KOPT-K1 (cell line): Measurements from ENCODE around the gene PAX2.

Experiments used
- H3K27ac ChIP-seq: fragments of 200-600 bp; sonication (generic); 2 replicates; pipeline ENCODE4 v1.5.1; 2016; ENCODE audit warnings: antibody characterized with exemption, mild to moderate bottlenecking, low read depth, low read length; ENCODE audit not compliant: poor library complexity, severe bottlenecking
- H3K36me3 ChIP-seq: fragments of 200-600 bp; sonication (generic); 2 replicates; pipeline ENCODE4 v1.5.1; 2017; ENCODE audit warnings: antibody characterized with exemption, mild to moderate bottlenecking, low read length, moderate library complexity; ENCODE audit not compliant: insufficient read depth
- H3K9me3 ChIP-seq: fragments of 200-600 bp; sonication (generic); 2 replicates; pipeline ENCODE4 v1.5.1; 2017; ENCODE audit warnings: antibody characterized with exemption, low read length, mild to moderate bottlenecking; ENCODE audit not compliant: insufficient read depth, poor library complexity, severe bottlenecking

PAX2 gene

DNA sequence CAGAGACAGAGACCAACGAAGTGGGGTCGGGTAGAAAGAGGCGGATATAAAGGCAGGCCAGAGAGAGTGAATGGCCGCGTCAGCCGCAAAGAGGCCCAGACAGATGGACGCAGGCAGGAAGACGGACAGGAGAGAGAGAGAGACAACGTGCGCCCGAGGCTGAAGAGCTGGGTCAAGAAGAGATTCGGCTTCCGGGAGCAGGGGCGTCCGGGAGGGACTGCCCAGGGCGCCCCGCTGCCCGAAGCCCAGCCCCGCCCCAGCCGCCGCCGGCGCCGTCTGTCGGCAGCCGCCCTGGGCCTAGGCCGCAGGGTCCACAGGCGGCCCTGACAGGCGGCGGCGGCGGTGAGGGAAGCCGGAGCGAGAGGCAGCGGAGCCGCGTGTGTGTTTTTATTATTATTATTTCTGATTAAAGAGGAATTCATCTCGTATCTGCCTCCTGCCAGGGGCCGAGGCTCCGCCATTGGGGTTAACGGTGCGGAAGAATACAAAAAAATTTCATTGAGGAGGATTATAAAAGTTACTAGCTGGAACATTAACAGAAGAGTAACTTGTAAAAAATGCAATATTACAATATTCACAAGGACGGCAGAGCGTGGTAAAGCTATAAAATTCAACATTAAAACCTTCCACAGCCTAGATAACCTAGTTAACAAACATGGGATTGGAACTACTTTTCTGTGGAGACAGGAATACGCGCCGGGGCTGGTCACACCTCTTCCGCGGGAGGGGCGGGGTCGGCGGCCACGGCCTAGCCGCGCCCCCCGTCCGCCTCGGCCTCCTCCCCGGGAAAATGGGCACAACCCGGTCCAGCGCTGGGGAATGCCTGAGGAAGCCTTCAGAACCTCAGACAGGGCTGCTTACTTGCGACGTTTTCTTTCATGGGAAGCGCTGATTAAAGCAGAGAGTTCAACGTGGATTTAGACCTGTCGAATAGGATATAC, 29.7 kb upstream of the PAX2 start:
- Histone ChIP-seq H3K36me3 (no peaks in the 10 kb centered on the region), H3K27ac (no peak overlapping the region), H3K9me3 (no peaks in the 10 kb centered on the region)

DNA sequence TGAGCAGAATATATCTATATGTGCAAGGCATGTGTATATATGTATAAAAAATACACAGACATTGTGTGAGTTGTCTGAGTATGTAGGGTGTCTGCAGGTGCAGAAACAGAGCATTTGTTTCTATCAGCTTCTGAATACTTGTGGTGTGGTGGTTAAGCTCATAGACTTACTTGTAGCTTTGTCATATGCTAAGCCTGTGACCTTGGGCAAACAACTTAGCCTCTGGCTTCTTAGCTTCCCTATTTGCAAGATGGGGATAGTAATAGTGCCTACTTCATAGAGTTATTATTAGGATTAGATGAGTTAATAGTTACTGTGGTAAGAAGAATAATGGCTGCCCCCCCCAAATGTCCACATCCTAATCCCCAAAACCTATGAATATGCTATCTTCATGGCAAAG, 28.2 kb upstream of the PAX2 start:
- no peaks in the 10 kb centered on the region for H3K9me3 ChIP-seq
- no peaks in the 10 kb centered on the region for H3K36me3 ChIP-seq
- no peak overlapping the region for H3K27ac ChIP-seq

GRCh38 chr10:100718197-100718742, 27.1 kb upstream of the PAX2 start:
- Histone ChIP-seq H3K27ac (no peak overlapping the region), H3K9me3 (no peaks in the 10 kb centered on the region), H3K36me3 (no peaks in the 10 kb centered on the region)

DNA sequence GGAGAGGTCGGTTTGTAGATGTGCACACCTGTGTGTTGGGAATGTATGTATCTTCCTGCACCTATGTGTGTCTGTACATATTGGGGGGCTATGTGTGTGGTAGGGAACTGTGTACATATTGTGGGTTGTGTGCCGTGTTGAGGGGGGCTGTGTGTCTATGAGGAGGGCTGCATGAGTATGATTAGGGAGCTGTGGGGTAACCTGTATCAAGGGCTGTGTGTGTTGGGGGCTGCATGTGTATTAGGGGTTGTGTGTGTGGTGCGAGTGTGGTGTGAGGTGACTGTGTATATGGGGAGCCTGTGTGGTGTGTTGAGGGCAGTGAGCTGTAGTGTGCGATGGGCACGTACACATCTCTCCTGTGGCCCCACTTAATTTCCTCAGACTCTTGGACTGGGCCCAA, 22.2 kb upstream of the PAX2 start:
- no peaks in the 10 kb centered on the region for H3K9me3 ChIP-seq
- no peaks in the 10 kb centered on the region for H3K36me3 ChIP-seq
- no peak overlapping the region for H3K27ac ChIP-seq

DNA sequence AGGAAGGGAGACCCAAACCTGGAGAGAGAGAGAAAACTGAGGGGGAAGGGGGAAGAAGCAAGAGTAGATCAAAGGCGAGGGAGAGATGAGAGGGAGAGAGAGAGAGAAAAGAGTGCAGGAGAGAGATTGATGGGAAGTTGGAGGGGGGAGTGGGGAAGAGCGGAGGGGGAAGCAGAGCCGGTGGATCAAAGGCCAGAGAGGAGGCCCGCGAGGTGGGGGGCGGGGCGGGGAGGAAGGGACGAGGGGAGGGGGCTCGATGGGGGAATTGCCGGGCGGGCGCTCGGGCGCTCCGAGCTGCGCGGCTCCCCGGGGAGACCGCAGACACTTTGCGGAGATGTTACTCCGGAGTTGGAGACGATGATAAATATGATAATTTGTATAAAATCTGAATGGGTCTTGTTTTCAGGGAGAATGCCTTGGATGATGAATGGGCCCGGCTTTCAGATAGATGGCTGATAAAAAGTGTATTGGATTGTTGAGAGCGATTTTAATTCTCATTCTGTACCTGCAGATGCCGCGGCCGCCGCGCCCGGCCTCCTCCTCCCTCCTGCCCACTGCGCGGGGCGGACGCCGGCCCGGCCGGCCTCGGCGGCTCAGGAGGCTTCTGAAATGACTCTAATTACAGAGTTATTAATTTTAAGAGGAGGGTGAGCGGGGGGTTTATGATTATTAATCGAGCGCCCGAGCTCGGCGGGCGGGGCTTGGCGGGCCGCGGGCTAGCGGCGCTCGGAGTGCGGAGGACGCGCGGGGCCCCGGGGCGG, 21.4 kb upstream of the PAX2 start:
- Histone ChIP-seq H3K9me3 (no peaks in the 10 kb centered on the region), H3K27ac (no peak overlapping the region), H3K36me3 (no peaks in the 10 kb centered on the region)

DNA sequence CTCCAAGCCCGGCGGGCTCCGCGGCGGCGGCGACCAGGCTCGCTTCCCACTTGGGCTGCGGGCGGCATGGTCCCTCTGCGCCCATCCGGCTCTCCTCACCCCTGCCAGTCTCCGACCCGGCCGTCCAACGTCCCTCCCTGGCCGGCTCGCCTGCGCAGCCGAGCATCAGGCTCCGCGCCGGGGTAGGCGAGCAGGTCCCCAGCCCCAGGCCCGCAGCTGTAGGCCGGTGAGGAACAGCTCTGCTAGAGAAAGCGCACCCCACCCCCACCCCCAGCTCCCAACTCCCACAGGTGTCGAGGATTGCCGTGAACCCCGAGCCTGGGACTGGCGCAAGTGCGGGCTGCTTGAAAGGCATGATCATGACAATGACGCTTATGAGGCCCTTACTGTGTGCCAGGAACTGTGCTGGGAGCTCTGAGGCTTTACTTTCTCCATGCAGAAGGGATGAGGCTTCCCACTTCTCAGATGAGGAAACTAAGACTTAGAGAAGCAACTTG, 20.8 kb upstream of the PAX2 start:
- no peaks in the 10 kb centered on the region for H3K9me3 ChIP-seq
- H3K27ac ChIP-seq, result no peak overlapping the region
- H3K36me3 ChIP-seq, result no peaks in the 10 kb centered on the region

- Histone ChIP-seq H3K9me3 (no peaks in the 10 kb centered on the region), H3K36me3 (no peaks in the 10 kb centered on the region), H3K27ac (no peak overlapping the region)
Measured at GRCh38 chr10:100725071-100725471, 20.3 kb upstream of the PAX2 start.

DNA sequence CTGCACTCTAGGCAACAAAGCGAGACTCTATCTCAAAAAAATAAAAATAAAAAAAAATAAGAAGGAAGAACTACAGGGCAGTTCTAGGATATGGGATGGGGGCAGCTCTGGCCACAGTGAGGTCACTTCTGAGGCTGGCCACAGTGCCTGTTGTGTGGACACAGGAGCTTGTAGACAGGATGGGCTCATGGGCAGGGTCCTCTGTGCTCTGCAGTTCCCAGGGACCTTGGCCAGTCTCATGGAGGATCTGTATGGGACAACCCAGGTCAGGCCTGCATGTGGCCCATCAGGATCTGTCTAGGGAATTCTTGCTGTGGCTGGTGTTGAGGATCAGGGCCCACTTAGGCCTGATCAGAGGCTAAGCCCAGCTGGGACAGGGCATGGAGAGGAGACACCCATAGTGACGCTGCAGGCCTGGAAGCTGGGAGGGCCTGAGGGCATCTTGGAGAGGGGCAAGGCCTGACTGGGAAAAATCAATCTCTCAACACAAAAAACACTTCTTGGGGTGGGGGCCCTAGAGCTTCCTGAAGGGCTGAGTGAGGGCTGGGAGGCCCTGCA, 19.4 kb upstream of the PAX2 start:
- Histone ChIP-seq H3K9me3 (no peaks in the 10 kb centered on the region), H3K36me3 (no peaks in the 10 kb centered on the region), H3K27ac (no peak overlapping the region)

DNA sequence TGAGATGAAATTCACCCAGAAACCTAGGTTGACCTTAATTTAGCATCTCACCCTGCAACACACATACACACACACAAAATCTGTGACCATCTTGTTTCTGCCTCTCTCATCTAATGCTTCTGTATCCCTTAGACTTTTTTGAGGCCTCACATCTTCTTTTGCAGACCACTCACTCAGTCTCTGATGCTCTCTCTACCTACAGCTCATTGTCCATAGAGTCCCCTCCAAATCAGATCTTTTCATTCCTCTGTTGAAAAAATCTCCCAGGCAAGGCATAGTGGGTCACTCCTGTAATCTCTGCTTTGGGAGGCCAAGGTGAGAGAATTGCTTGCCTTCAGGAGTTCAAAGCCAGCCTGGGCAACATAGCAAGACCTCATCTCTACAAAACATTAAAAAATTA, 17.6 kb upstream of the PAX2 start:
- Histone ChIP-seq H3K36me3 (no peaks in the 10 kb centered on the region), H3K27ac (no peak overlapping the region), H3K9me3 (no peaks in the 10 kb centered on the region)

DNA sequence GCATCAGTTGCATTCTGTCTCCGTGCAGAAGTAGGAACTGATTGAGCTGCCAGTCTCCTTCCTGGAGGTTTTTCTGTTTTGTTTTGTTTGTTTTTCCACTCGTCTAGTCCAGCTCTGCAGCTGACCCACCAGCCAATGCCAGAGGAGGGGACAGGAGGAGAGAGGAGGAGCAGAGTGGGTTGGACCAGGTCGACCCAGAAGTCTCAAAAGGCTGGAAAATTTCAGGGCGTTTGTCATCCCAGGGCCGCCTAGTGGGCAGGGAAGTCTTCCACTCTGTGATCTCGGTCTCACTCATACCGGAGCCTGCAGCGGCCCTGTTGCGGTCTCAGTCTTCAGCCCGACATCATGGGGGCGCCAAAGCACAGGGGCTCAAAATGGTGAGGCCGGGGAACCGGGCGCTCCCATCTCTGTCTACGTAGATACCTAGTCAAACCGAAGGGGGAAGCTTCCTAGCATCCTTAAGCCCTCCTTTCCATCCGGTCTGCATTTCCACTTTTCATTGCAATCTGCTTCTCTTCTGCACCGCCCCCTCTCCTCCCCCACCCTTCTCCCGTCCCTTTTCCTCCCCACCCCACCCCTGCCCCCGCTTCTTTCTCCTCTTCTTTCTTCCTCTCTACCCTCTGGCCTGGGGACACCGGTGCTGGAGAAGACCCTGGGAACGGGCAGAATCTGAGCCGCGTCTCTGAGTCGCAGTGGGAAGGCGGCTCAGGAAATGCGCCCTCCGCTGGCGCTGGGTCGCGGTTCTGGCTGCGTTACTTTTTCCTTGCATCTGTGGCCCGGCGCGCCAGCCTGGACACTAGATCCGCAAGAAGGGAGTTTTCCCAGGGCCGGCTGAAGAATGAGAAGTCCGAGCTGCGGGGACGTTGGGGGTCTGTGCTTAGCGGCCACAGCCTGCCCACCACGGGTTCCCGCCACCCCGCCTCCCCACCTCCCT, 16.2 kb upstream of the PAX2 start:
- Histone ChIP-seq H3K27ac (no peak overlapping the region), H3K36me3 (no peaks in the 10 kb centered on the region), H3K9me3 (no peaks in the 10 kb centered on the region)

- no peak overlapping the region for H3K27ac ChIP-seq
- no peaks in the 10 kb centered on the region for H3K9me3 ChIP-seq
- H3K36me3 ChIP-seq, result no peaks in the 10 kb centered on the region
Measured at GRCh38 chr10:100729862-100730724, 15.3 kb upstream of the PAX2 start.

DNA sequence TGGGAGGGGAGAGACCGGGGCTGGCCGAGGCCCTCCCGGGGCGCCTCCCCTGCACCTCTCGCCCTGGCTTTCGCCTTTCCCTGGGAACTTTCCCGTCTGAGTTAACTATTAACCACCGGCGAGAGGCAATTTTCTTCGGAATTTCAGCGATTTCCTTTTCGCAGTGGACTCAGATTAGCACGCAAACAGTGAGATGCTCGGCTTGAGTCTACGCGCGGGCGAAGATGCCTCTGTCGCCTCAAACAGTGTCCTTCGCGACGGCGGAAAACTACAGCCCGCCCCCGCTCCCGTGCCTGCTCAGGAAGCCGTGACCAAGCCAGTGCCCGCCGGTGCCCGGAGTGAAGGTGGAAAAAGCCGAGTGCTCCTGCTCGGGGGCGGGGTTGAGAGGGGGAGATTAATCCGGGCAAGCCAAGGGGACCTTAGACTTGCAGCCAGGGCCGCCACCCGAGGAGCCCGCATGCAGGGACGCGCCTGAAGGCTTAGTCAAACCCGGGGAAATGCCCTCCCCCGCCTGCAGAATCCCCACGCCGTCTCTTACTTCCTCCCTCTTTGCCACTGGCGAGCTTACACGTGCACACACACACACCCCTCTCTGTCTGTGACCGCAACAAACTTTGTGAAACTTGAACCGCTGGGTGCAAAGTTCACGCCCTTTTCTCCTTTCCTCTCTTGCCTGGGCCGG, 14.5 kb upstream of the PAX2 start:
- H3K36me3 ChIP-seq, result no peaks in the 10 kb centered on the region
- H3K27ac ChIP-seq, result no peak overlapping the region
- no peaks in the 10 kb centered on the region for H3K9me3 ChIP-seq
